Neural progenitor cell (in vitro differentiated cells): ENCODE data around the gene CCZ1B. TPM values are rescaled to one million over a fixed set of nuclear protein-coding genes. Genes with fewer than 3 reads are reported as not detected.
"Not testable (repeated sequence)": the region's sequence is repeated elsewhere in the genome, so short reads cannot be mapped to it uniquely, and the experiment has no call there.

Experiments
- DNase-seq: peaks from one replicate; pipeline ENCODE4 v3.0.0-alpha.2; 2016; ENCODE audit warnings: low spot score
- H2AFZ ChIP-seq: fragments of 200-600 bp; sonication (generic); replicated peaks from 2 replicates; pipeline ENCODE4 v1.6.1; 2016; ENCODE audit warnings: antibody characterized with exemption
- H3F3A ChIP-seq: fragments of 200-600 bp; sonication (generic); 2 replicates; pipeline ENCODE4 v1.6.1; 2016; ENCODE audit warnings: antibody characterized with exemption, low read depth
- H3K27ac ChIP-seq: fragments of 200-600 bp; sonication (generic); 2 replicates; pipeline ENCODE4 v1.5.1; 2016; ENCODE audit warnings: mild to moderate bottlenecking
- H3K27me3 ChIP-seq: fragments of 200-600 bp; sonication (generic); 2 replicates; pipeline ENCODE4 v1.6.1; 2016; ENCODE audit warnings: mild to moderate bottlenecking, moderate library complexity
- H3K36me3 ChIP-seq: fragments of 200-600 bp; sonication (generic); 2 replicates; pipeline ENCODE4 v1.5.1; 2016
- H3K4me1 ChIP-seq: fragments of 200-600 bp; sonication (generic); 2 replicates; pipeline ENCODE4 v1.6.1; 2016; ENCODE audit warnings: mixed run types
- H3K4me2 ChIP-seq: fragments of 200-600 bp; sonication (generic); 2 replicates; pipeline ENCODE4 v1.6.1; 2016
- H3K4me3 ChIP-seq: fragments of 200-600 bp; sonication (generic); 2 replicates; pipeline ENCODE4 v1.5.1; 2016
- H3K79me2 ChIP-seq: fragments of 200-600 bp; sonication (generic); 2 replicates; pipeline ENCODE4 v1.6.1; 2016; ENCODE audit warnings: low read depth
- H3K9ac ChIP-seq: fragments of 200-600 bp; sonication (generic); 2 replicates; pipeline ENCODE4 v1.6.1; 2016
- H3K9me3 ChIP-seq: fragments of 200-600 bp; sonication (generic); 2 replicates; pipeline ENCODE4 v1.5.1; 2016; ENCODE audit warnings: low read depth
- H4K20me1 ChIP-seq: fragments of 200-600 bp; sonication (generic); 2 replicates; pipeline ENCODE4 v1.6.1; 2016; ENCODE audit warnings: low read depth
- H3K27ac Mint-ChIP-seq: 3 replicates; pipeline ENCODE4 v1.8.0; 2021; ENCODE audit warnings: mixed read lengths
- H3K27me3 Mint-ChIP-seq: 2 replicates; pipeline ENCODE4 v1.8.0; 2022; ENCODE audit warnings: low read depth, mild to moderate bottlenecking, inconsistent platforms, moderate library complexity, mixed read lengths; ENCODE audit not compliant: insufficient read depth
- H3K36me3 Mint-ChIP-seq: 3 replicates; pipeline ENCODE4 v1.8.0; 2021; ENCODE audit warnings: mixed read lengths
- H3K4me1 Mint-ChIP-seq: 3 replicates; pipeline ENCODE4 v1.8.0; 2021; ENCODE audit warnings: mixed read lengths
- H3K4me3 Mint-ChIP-seq: 3 replicates; pipeline ENCODE4 v1.8.0; 2021; ENCODE audit warnings: mild to moderate bottlenecking, moderate library complexity, mixed read lengths
- H3K9me3 Mint-ChIP-seq: 3 replicates; pipeline ENCODE4 v1.8.0; 2020; ENCODE audit warnings: mixed read lengths
- total RNA-seq: library from RNA; depleted of rRNA; stranded (reverse); fragments of >200 nt; gene quantifications from 2 replicates; pipeline ENCODE4 v1.2.3, GENCODE V29; 2015; ENCODE audit warnings: low replicate concordance
- TF ChIP-seq, protein P1 (sequence below): fragments of 200-600 bp; sonication (generic); IDR thresholded peaks from 2 replicates; pipeline ENCODE4 v1.5.1; 2017; ENCODE audit warnings: antibody characterized with exemption, mild to moderate bottlenecking

CCZ1B gene
- 27.6 and 39.5 TPM in 2 replicates for total RNA-seq

DNA sequence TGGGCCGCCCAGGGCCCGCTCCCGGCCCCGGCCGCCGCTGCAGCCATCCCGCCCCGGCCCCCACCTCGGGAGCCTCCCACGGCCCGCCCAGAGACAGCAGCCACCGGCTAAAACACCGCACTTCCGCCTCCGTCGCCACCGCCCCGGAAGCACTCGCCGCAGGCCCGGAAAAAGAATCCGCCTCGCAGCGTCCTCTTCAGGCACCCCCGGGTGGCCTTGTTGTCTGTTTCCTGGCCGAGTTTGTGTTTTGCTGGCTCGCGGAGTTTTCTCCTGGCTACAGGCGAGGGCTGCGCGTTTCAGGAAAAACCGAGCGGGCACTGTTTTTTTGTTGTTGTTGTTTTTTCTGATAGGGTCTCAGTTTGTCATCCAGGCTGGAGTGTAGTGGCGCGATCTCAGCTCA, at the start of gene CCZ1B:
CCZ1B (minus strand) TSS at position 125 of the 400 bp plus-strand sequence; CDS start at position 47, 78 bp downstream.
- H3K9me3 ChIP-seq, H4K20me1 ChIP-seq, H3K27me3 Mint-ChIP-seq, H3K36me3 Mint-ChIP-seq, H3F3A ChIP-seq, H3K4me1 Mint-ChIP-seq, H3K4me1 ChIP-seq, H3K36me3 ChIP-seq, H3K9me3 Mint-ChIP-seq, H3K27me3 ChIP-seq, H3K9ac ChIP-seq: not testable (repeated sequence)
- H3K27ac ChIP-seq: peak within 1 kb of the TSS; percentile 82
- H3K4me3 Mint-ChIP-seq: peak within 1 kb of the TSS; percentile 96
- H3K79me2 ChIP-seq: peaks cover 10% of the 10 kb centered on the region
- TF ChIP-seq, protein P1, sequence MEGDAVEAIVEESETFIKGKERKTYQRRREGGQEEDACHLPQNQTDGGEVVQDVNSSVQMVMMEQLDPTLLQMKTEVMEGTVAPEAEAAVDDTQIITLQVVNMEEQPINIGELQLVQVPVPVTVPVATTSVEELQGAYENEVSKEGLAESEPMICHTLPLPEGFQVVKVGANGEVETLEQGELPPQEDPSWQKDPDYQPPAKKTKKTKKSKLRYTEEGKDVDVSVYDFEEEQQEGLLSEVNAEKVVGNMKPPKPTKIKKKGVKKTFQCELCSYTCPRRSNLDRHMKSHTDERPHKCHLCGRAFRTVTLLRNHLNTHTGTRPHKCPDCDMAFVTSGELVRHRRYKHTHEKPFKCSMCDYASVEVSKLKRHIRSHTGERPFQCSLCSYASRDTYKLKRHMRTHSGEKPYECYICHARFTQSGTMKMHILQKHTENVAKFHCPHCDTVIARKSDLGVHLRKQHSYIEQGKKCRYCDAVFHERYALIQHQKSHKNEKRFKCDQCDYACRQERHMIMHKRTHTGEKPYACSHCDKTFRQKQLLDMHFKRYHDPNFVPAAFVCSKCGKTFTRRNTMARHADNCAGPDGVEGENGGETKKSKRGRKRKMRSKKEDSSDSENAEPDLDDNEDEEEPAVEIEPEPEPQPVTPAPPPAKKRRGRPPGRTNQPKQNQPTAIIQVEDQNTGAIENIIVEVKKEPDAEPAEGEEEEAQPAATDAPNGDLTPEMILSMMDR: peak; percentile 37
- peak within 1 kb of the TSS; percentile 76 for H3K4me2 ChIP-seq
- peak within 1 kb of the TSS; percentile 84 for H2AFZ ChIP-seq
- DNase-seq: peak; percentile 81
- H3K27ac Mint-ChIP-seq: peak within 1 kb of the TSS; percentile 96
- peak within 1 kb of the TSS; percentile 49 for H3K4me3 ChIP-seq

DNA sequence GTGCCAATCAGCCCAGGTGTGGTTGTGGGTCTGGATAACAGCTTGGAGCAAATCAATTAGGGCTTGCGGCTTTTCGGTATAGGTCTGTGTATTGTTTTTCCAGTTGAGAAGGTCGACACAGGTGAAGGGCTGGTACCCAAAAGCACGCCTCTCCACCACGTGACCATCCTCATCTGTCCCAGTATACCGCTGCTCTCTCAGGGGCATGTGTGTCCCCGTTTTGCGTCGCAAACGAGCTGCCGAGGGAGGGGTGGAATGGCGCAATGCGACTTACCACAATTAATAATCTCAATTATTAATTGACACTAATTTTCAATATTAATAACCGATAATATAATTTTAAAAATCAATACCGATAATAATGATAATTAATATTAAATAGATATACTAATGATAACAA, 48.9 kb upstream of the CCZ1B start:
- H3K4me1 Mint-ChIP-seq, H3K36me3 Mint-ChIP-seq, H3K27ac Mint-ChIP-seq, DNase-seq, H3K9ac ChIP-seq, H3K27me3 Mint-ChIP-seq, H3K4me3 ChIP-seq, H3F3A ChIP-seq, H3K79me2 ChIP-seq, H3K36me3 ChIP-seq, H3K9me3 ChIP-seq, H3K27ac ChIP-seq, H3K4me3 Mint-ChIP-seq, H4K20me1 ChIP-seq, H3K9me3 Mint-ChIP-seq, H3K4me1 ChIP-seq, H3K27me3 ChIP-seq, H2AFZ ChIP-seq, H3K4me2 ChIP-seq: not testable (repeated sequence)

DNA sequence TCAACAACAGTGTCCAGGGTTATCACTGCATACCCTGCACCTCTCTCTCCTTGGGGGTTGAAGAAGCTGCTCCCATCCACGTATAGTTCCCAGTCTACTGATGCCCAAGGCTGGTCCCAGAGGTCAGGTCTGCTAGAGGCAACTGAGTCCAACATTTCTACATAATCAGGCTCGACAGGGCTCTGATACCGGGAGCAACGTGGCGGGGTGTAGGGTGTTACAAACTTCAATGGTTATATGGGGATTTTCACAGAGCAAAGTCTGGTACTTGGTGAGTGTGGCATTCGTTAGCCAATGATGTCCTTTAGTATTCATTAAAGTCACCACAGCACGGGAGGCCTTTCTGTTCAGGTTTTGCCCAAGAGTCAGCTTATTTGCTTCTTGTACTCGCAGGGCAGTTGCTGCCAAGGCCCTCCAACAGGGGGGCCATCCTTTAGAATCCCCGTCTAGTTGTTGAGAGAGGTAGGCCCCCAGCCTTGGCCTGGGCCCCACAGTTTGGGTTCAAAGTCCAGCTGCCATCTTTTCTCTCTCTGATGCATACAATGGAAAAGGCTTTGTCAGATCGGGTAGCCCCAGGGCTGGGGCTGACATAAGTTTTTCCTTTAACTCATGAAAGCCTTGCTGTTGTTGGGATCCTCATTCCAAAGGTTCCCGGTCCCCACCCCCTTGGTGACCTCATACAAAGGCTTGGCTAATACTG, 46.3 kb upstream of the CCZ1B start:
- H3K27me3 Mint-ChIP-seq, H3K27ac Mint-ChIP-seq, H3K4me1 Mint-ChIP-seq, H3K79me2 ChIP-seq, H3K9me3 Mint-ChIP-seq, H3K36me3 Mint-ChIP-seq, H3K9me3 ChIP-seq, H4K20me1 ChIP-seq, H3K27me3 ChIP-seq, H3K9ac ChIP-seq, H3K4me2 ChIP-seq, DNase-seq, H3K4me1 ChIP-seq, H3K4me3 ChIP-seq, H3K36me3 ChIP-seq, H3F3A ChIP-seq, H3K27ac ChIP-seq, H2AFZ ChIP-seq, H3K4me3 Mint-ChIP-seq: not testable (repeated sequence)

DNA sequence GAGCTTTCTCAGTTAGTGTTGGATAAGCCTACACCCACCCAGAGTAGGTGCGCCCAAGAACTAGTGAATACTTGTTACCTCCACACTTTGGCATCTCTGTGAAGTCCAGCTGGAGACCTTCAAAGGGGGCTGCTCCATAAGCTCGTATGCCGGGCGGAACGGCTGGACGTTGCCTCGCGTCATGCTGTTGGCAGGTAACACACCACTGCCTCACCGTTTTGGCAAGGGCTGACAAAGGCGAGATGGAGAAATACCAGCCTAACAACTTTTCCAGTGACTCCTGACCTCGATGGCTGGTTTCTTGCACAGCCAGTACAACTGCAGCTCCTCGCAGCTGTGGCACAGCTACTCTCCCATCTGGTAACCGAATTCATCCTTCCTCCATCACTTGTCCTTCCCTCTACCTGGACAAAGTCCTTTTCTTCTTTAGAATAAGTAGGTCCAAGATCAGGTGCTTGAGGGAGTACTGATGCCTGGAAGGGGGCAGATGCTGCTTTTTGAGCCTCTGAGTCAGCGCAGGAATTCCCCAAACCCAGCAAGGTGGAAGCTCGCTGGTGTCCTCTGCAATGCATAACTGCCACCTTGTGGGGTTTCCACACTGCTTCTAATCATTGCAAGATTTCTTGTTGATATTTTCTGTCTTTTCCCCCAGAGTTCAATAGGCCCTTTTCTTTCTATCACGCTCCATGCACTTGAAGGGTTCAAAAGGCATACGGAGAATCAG, 45.5 kb upstream of the CCZ1B start:
- H3K27ac Mint-ChIP-seq: not testable (repeated sequence)

DNA sequence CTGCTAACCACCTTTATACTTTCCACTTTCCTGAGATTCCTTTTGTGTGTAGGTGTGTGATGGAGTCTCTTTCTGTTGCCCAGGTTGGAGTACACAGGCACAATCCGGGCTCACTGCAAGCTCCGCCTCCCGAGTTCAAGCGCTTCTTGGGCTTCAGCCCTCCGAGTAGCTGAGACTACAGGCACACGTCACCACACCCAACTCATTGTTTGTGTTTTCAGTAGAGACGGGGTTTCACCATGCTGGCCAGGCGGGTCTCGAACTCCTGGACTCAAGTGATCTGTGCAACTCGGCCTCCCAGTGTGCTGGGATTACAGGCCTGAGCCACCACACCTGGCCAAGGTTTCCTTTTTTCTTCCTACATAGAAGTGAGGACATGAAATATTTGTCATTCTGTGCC, 38.7 kb upstream of the CCZ1B start:
- not testable (repeated sequence) for H3K4me2 ChIP-seq, H3K9me3 ChIP-seq, H3K4me1 Mint-ChIP-seq, H3F3A ChIP-seq, H4K20me1 ChIP-seq, H3K27me3 Mint-ChIP-seq, H3K36me3 ChIP-seq, H3K27ac Mint-ChIP-seq, H3K4me1 ChIP-seq, H3K9ac ChIP-seq, H3K36me3 Mint-ChIP-seq, H3K9me3 Mint-ChIP-seq, H3K27me3 ChIP-seq, DNase-seq, H3K4me3 ChIP-seq, H3K27ac ChIP-seq, H3K79me2 ChIP-seq, H3K4me3 Mint-ChIP-seq, H2AFZ ChIP-seq

More for the DNA sequence above, 45.5 kb upstream of the CCZ1B start:
- H3K9me3 ChIP-seq, H2AFZ ChIP-seq, H4K20me1 ChIP-seq, H3K36me3 ChIP-seq, H3K9ac ChIP-seq, H3K4me3 Mint-ChIP-seq, H3K27ac ChIP-seq, H3K27me3 Mint-ChIP-seq, H3K36me3 Mint-ChIP-seq, H3F3A ChIP-seq, H3K27me3 ChIP-seq, H3K4me3 ChIP-seq, H3K79me2 ChIP-seq, H3K4me2 ChIP-seq, DNase-seq, H3K4me1 Mint-ChIP-seq, H3K9me3 Mint-ChIP-seq, H3K4me1 ChIP-seq: not testable (repeated sequence)

DNA sequence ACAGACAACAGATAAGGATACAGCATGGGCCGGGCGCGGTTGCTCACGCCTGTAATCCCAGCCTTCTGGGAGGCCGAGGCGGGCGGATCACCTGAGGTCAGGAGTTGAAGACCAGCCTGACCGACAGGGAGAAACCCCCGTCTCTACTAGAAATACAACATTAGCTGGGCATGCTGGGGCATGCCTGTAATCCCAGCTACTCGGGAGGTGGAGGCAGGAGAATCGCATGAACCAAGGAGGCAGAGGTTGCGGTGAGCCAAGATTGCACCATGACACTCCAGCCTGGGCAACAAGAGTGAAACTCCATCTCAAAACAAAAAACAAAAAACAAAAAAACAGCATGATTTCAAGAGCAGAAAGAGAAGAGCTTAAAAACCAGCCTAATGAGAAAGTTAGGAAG, 38.1 kb upstream of the CCZ1B start:
- H3K36me3 Mint-ChIP-seq, H3K4me3 ChIP-seq, H3K9ac ChIP-seq, H3K9me3 ChIP-seq, H3K27ac ChIP-seq, H3F3A ChIP-seq, H2AFZ ChIP-seq, H3K9me3 Mint-ChIP-seq, H3K4me2 ChIP-seq, H3K4me1 Mint-ChIP-seq, H4K20me1 ChIP-seq, H3K4me3 Mint-ChIP-seq, DNase-seq, H3K79me2 ChIP-seq, H3K27me3 ChIP-seq, H3K36me3 ChIP-seq, H3K4me1 ChIP-seq, H3K27me3 Mint-ChIP-seq, H3K27ac Mint-ChIP-seq: not testable (repeated sequence)

DNA sequence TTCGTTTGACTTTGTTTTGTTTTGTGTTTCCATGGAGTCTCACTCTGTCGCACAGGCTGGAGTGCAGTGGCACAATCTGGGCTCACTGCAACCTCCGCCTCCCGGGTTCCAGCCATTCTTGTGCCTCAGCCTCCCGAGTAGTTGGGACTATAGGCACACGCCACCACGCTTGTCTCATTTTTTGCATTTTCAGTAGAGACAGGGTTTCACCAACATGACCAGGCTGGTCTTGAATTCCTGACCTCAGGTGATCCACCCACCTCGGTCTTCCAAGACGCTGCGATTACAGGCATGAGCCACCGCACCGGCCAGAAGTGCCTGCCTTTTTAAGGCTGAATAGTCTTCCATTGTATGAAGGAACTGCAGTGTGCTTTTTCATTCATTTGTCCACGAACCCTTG, 36.8 kb upstream of the CCZ1B start:
- not testable (repeated sequence) for H3K9ac ChIP-seq, H3K36me3 Mint-ChIP-seq, H2AFZ ChIP-seq, DNase-seq, H3K79me2 ChIP-seq, H3K4me1 ChIP-seq, H3K27ac Mint-ChIP-seq, H3K4me1 Mint-ChIP-seq, H3K9me3 ChIP-seq, H3K4me3 ChIP-seq, H3K27me3 Mint-ChIP-seq, H3F3A ChIP-seq, H3K27me3 ChIP-seq, H3K27ac ChIP-seq, H3K9me3 Mint-ChIP-seq, H4K20me1 ChIP-seq, H3K36me3 ChIP-seq, H3K4me2 ChIP-seq, H3K4me3 Mint-ChIP-seq
